ENCODE measurements around the gene KLRC1.
"Not testable (repeated sequence)": the region's sequence is repeated elsewhere in the genome, so short reads cannot be mapped to it uniquely, and the experiment has no call there.

KLRC1 gene

GRCh38 chr12:10409392-10409791, 43.8 kb downstream of the KLRC1 start, which contains the start of gene KLRC4:
TSS of gene KLRC4 (minus strand) at chr12:10409757. CDS start at chr12:10409575, 182 bp downstream.
- no peak for DNase-seq

- no peak for DNase-seq
These were observed 44.3 kb downstream of the KLRC1 start for GRCh38 chr12:10408842-10409241.

- DNase-seq = no peak
These were observed 46.5 kb downstream of the KLRC1 start for GRCh38 chr12:10406725-10407124.

- no peak for DNase-seq
These were observed 47.9 kb downstream of the KLRC1 start for GRCh38 chr12:10405294-10405693.

GRCh38 chr12:10404798-10405197, 48.4 kb downstream of the KLRC1 start:
- no peak for DNase-seq

- DNase-seq = no peak
These were observed 52.3 kb downstream of the KLRC1 start for GRCh38 chr12:10400829-10401228.

GRCh38 chr12:10398168-10398567, 55.0 kb downstream of the KLRC1 start:
- no peak for DNase-seq

GRCh38 chr12:10397296-10397695, 55.9 kb downstream of the KLRC1 start:
- DNase-seq = no peak

- not testable (repeated sequence) for DNase-seq
These were observed 57.0 kb downstream of the KLRC1 start for GRCh38 chr12:10396176-10396575.

All from cerebellar nuclear complex (tissue), 1 donor.